CD4-positive, alpha-beta T cell treated with Interleukin-15 for 1 hour (primary cell): ENCODE results near the gene HPCAL1.

Experiments
- DNase-seq: peaks from one replicate; pipeline ENCODE4 v3.0.0-alpha.2; 2020

The HPCAL1 gene

DNA sequence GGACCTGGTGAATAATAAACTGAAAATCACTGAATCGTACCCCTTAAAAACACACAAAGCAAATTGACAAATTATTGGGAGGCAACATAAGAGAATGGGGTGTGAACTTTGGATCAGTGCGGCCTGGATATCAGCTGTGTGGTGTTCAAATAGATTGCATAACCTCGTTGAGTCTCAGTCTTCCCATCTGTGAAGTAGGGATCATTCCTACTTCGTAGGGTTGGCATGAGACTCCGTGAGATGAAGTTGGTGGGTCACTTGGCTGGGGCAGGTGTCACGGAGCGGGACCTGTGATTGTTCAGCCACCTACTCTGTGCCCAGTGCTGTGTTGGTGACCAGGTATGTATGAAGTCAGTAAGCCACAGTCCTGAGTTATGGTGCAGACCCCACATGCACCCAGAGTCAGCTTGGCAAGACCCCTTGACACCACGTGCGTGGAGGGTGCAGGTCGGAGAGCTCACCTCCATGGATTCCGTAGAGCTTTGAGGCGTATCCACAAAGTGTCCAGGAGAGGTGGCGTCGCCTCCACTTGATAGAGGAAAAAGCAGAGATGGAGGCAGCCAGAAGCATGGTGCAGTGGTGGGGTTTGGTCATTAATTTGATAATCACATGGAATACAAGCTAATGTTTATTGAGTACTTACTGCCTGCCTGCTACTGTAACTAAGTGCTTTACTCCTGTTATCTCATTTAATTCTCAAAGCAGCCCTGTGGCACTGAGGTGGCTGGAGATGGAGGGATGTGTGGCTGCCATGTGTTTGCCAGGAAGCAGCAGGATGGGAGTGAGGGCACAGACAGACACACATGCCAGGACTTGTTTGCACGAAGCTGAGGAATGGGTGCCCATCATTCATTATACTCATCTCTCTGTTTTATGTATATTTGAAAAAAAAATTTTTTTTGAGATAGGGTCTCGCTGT lies 35.8 kb downstream of the HPCAL1 start:
- no peak for DNase-seq

DNA sequence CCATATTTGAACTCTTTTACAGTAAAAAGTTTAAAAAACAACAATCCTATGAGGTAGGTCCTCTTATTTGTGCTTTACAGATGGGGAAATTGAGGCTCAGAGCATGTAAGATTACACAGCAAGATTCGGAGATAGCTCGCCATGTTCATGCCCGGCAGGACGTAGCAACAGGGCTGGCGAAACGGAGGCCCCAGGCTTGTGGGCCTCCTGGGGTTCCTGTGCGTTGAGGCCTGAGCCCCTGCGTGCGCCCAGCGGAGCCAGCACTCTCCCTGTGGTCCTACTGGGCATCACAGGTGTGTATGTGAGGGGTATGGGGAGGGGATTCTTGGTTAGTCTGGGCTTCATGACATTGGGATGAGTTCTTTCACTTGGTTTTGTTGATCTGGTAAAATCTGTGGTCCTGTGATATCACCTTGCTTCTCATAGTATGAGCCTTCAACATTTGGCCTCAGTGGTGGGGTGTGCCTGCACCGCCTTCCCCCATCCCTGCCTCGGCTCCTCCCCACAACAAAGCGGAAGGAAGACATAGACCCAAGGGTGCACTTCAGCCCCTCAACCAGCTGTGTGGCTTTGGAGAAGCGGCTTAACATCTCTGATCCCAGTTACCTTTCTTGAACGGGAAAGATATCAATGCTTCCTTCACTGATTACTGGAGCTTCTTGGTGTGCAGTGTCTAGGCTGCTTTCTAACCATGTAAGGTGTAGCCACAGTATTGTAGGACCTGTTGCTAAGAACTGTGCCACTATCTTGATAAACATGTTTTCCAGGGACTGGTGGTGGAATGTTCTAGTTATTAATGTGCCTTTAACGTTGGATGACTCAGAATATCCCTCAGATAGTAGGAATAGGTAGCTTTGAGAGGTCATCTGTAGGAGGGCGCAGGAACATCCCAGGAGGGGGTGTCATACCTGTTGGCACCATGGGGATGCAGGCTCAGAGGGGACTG lies 37.2 kb downstream of the HPCAL1 start:
- no peak for DNase-seq

- DNase-seq, result no peak
Observed at GRCh38 chr2:10340593-10340975, 37.9 kb downstream of the HPCAL1 start.

GRCh38 chr2:10341193-10341592 lies 38.5 kb downstream of the HPCAL1 start:
- DNase-seq, result no peak

GRCh38 chr2:10342245-10342951 lies 39.7 kb downstream of the HPCAL1 start:
- DNase-seq, result no peak

GRCh38 chr2:10343191-10343590 lies 40.5 kb downstream of the HPCAL1 start:
- DNase-seq, result no peak

DNA sequence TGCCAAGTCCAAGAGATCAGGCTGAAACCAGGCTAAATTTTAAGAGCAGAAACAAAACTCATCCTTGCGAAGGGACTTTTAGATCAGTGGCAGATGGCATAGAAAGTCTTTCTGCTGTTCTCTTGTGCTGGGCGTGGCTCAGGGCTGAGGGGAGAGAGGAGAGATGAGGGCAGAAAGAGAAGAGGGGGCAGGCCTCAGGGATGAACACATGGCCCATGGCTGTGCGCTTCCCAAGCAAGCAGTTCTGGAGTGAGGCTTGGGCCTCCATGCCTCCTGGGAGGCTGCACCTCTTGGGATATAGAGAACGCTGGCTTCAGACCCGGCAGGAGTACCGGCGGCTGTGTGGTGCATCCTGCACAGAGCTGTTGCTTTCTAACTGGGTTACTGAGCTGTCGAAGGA lies 41.0 kb downstream of the HPCAL1 start:
- DNase-seq, result no peak

- no peak for DNase-seq
Observed at GRCh38 chr2:10344105-10345066, 41.7 kb downstream of the HPCAL1 start.

GRCh38 chr2:10345126-10345525 lies 42.4 kb downstream of the HPCAL1 start:
- no peak for DNase-seq

GRCh38 chr2:10345813-10346212 lies 43.1 kb downstream of the HPCAL1 start:
- DNase-seq, result no peak

- DNase-seq, result no peak
Observed at GRCh38 chr2:10346929-10347561, 44.3 kb downstream of the HPCAL1 start.

DNA sequence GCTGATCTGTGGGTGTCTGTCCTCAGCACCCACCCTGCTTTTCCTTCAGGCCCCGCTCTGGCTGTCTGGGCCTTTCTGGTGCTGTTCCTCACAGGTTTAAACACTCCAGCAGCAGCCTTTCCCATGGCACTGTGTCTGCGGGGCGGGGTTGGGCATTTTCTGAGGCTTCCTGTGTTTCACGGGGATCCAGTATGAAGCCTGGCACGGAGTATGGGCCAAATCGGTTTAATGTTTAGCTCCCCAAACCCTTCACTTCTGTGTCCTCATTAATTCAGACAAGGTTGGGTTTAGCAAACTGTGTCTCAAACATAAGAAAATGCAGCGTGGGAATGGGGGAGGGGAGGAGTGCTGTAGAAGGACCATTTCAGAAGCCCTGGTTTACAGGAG lies 44.9 kb downstream of the HPCAL1 start:
- no peak for DNase-seq

GRCh38 chr2:10348891-10349290 lies 46.2 kb downstream of the HPCAL1 start:
- DNase-seq, result no peak

- no peak for DNase-seq
Observed at GRCh38 chr2:10350761-10351160, 48.1 kb downstream of the HPCAL1 start.

DNA sequence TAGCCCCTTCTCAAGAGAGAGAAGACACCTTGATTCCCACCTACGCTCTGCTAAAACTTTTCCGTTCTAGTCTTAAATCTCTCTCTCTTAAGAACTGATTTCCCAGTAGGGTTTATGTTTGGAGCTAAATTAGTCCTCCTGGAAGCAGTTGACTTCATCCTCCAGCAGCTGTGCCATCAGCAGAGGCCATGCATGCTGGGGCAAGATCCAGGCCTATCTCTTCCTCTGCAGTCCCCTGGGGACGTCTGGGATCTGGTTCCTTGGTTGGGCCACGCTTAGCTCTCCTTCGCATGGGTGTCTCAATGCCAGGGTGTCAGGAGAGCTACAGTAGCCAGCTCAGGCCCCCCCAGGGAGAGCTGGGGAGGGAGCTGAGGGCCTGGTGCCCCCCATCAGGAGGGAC lies 49.7 kb downstream of the HPCAL1 start:
- DNase-seq, result no peak

GRCh38 chr2:10352972-10353371 lies 50.3 kb downstream of the HPCAL1 start:
- no peak for DNase-seq

GRCh38 chr2:10353931-10354330 lies 51.2 kb downstream of the HPCAL1 start:
- DNase-seq, result no peak

GRCh38 chr2:10354399-10354798 lies 51.7 kb downstream of the HPCAL1 start:
- DNase-seq, result no peak

DNA sequence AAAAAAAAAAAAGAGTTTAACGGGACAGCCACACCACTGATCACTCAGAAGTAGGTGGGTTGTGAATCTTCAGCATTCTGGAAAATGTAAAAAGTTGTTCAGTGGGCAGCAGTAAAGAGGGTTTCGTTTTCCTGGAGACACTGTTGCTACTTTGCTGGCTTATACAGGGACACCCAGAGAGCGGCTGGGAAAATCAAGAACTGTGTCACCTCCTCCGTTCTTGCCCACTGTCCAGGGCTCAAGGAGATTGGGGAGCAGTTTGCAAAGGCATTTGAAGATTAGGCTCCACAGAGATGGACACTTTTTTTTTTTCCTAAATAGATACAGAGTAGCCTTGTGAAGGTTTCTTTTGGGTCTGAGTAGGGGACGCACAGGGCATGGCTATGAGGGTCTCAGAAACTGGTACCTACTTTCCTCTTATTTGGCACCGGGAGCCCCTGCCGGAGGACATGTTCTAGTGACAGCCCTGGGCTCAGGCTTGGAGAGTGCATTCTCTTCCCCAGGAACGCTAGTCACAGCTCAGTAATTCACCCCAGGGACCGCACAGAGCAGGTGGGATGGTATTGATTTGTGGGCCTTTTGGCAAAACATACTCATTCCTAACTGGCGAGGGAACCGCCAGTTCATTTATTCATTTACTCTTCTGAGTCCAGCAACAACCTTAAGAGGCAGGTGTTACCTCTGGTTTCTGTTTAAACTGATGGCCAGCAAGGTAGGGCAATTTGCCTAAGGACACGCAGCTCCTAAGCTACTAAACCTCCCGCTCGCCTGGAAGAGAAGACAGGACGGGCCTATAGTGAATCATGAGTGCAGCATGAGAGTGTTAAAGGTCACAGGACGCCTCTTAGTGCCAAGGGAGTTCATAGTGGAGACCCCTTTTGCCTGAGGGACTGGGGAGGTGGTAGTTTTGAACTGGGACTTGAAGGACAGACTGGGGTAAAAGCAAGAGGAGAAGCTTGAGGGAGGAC lies 53.1 kb downstream of the HPCAL1 start:
- no peak for DNase-seq

GRCh38 chr2:10356439-10356811 lies 53.7 kb downstream of the HPCAL1 start:
- DNase-seq, result no peak
